Measurements from ENCODE around the gene UQCR10.

Gene UQCR10

GRCh38 chr22:29726106-29726505, 41.1 kb upstream of the UQCR10 start:
- TF ChIP-seq CTCF (IDR thresholded peaks at IDR 0.05), result no peak

GRCh38 chr22:29726512-29727130, 40.5 kb upstream of the UQCR10 start:
- Histone ChIP-seq H3K27ac (no peak overlapping the region), H3K79me2 (no peaks in the 10 kb centered on the region), H2AFZ (no peak overlapping the region), H3K36me3 (ENCODE audit: control insufficient read depth, insufficient read depth, low read length) (no peaks in the 10 kb centered on the region), H3K4me2 (ENCODE audit: low read length) (no peak overlapping the region), H3K27me3 (ENCODE audit: control insufficient read depth, insufficient read depth, low read length) (no peaks in the 10 kb centered on the region), H3K9ac (no peak overlapping the region), H3K9me3 (ENCODE audit: control insufficient read depth, low read length) (no peaks in the 10 kb centered on the region), H3K4me3 (ENCODE audit: low read depth, low read length) (no peak overlapping the region), H3K4me1 (no peaks in the 10 kb centered on the region)
- TF ChIP-seq CTCF (IDR thresholded peaks at IDR 0.05), result no peak

More at GRCh38 chr22:29726106-29726505, 41.1 kb upstream of the UQCR10 start:
- no peaks in the 10 kb centered on the region for H3K4me1 ChIP-seq
- no peak overlapping the region for H3K9ac ChIP-seq
- no peak overlapping the region for H3K4me3 ChIP-seq (ENCODE audit: low read depth, low read length)
- no peak overlapping the region for H3K27ac ChIP-seq
- no peaks in the 10 kb centered on the region for H3K9me3 ChIP-seq (ENCODE audit: control insufficient read depth, low read length)
- H3K27me3 ChIP-seq (ENCODE audit: control insufficient read depth, insufficient read depth, low read length), result no peaks in the 10 kb centered on the region
- H2AFZ ChIP-seq, result no peak overlapping the region
- H3K4me2 ChIP-seq (ENCODE audit: low read length), result no peak overlapping the region
- H3K36me3 ChIP-seq (ENCODE audit: control insufficient read depth, insufficient read depth, low read length), result no peaks in the 10 kb centered on the region
- no peaks in the 10 kb centered on the region for H3K79me2 ChIP-seq

- H3K27ac ChIP-seq, result no peak overlapping the region
- no peaks in the 10 kb centered on the region for H3K36me3 ChIP-seq (ENCODE audit: control insufficient read depth, insufficient read depth, low read length)
- H3K9me3 ChIP-seq (ENCODE audit: control insufficient read depth, low read length), result no peaks in the 10 kb centered on the region
- no peaks in the 10 kb centered on the region for H3K27me3 ChIP-seq (ENCODE audit: control insufficient read depth, insufficient read depth, low read length)
- H3K4me3 ChIP-seq (ENCODE audit: low read depth, low read length), result no peak overlapping the region
- H3K4me2 ChIP-seq (ENCODE audit: low read length), result no peak overlapping the region
- H3K9ac ChIP-seq, result no peak overlapping the region
- no peaks in the 10 kb centered on the region for H3K4me1 ChIP-seq
- TF ChIP-seq CTCF (IDR thresholded peaks at IDR 0.05), result no peak
- no peak overlapping the region for H2AFZ ChIP-seq
- no peaks in the 10 kb centered on the region for H3K79me2 ChIP-seq
These were observed 40.0 kb upstream of the UQCR10 start for GRCh38 chr22:29727131-29727523.

- no peak overlapping the region for H3K4me2 ChIP-seq (ENCODE audit: low read length)
- H3K36me3 ChIP-seq (ENCODE audit: control insufficient read depth, insufficient read depth, low read length), result no peaks in the 10 kb centered on the region
- H3K9ac ChIP-seq, result no peak overlapping the region
- H2AFZ ChIP-seq, result no peak overlapping the region
- H3K27ac ChIP-seq, result no peak overlapping the region
- no peak overlapping the region for H3K4me3 ChIP-seq (ENCODE audit: low read depth, low read length)
- H3K27me3 ChIP-seq (ENCODE audit: control insufficient read depth, insufficient read depth, low read length), result no peaks in the 10 kb centered on the region
- H3K79me2 ChIP-seq, result no peaks in the 10 kb centered on the region
- H3K4me1 ChIP-seq, result no peaks in the 10 kb centered on the region
- TF ChIP-seq CTCF (IDR thresholded peaks at IDR 0.05), result no peak
- no peaks in the 10 kb centered on the region for H3K9me3 ChIP-seq (ENCODE audit: control insufficient read depth, low read length)
These were observed 38.0 kb upstream of the UQCR10 start for GRCh38 chr22:29729161-29729560.
